ENCODE measurements around the gene GFOD1. TPM values are rescaled to one million over a fixed set of nuclear protein-coding genes. Genes with fewer than 3 reads are reported as not detected.

GFOD1 gene
- polyA plus RNA-seq, 1 of the 3 experiments (the other 2 are of a cell fraction): 1.6 TPM

DNA sequence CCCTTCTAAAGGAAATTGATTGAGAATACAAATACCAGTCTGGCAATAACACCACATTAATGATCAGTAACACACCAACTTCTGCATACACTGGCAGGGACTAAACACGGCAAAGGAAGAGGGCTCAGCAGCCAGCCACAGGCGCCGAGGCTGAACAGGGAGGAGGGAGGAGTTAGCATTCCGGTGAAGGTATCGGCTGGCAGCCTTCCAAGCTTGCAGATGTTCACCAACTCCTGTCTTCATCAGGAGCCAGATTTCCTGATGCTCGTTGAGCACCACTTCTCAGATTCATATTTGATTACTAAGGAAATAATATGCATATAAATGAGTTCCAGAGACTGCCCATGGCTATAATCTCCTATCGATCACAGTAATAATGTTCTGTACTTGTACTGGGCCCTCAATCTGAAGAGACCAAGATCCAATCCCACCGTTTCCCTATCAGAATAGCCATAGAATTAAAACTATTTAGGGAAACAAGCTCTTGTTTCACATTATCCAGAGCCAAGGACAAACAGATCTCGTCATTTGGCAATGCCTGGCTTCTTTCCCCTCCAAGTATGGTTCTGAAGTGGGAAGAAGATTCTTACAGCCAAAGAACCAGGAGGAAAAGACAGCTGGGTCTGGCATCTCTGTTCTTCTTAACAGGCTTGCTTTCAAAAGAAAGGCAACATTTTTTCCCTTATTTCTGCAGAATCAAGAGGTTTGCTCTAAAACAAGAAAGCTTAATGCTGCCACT, 42.2 kb downstream of the GFOD1 start:
- H3K4me2 ChIP-seq: 0 out of 2 replicates have a peak overlapping the region, but pooled peaks have one; percentile 27
- no peak overlapping the region for H3K9ac ChIP-seq
- peaks cover 7 to 35% of the 10 kb centered on the region in 2 experiments; a peak in 2 of 4 replicates for H3K4me1 ChIP-seq (ENCODE audit: control insufficient read depth in 1 of 2, insufficient read depth in 2 of 2, low read depth in 1 of 2, low read length in 1 of 2)
- no peaks in the 10 kb centered on the region for H3K27me3 ChIP-seq (ENCODE audit: insufficient read depth)
- TF ChIP-seq, protein P1, sequence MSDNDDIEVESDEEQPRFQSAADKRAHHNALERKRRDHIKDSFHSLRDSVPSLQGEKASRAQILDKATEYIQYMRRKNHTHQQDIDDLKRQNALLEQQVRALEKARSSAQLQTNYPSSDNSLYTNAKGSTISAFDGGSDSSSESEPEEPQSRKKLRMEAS (IDR thresholded peaks at IDR 0.05; ENCODE audit: low read depth): no peak
- TF ChIP-seq MEF2A (IDR thresholded peaks at IDR 0.05; ENCODE audit: borderline replicate concordance, low read depth): no peak
- no peak for TF ChIP-seq FOXM1 (IDR thresholded peaks at IDR 0.05; ENCODE audit: low read depth)
- peak; percentile 84 for TF ChIP-seq RCOR1 (IDR thresholded peaks at IDR 0.05; ENCODE audit: low read length)
- no peak for TF ChIP-seq NRF1 (IDR thresholded peaks at IDR 0.05; ENCODE audit: low read depth, low read length)
- TF ChIP-seq EP300 (IDR thresholded peaks at IDR 0.05; ENCODE audit: borderline replicate concordance in 1 of 2, low read depth in 1 of 2, low read length in 1 of 2): peak in 1 of 2 experiments; percentile 42; a peak in 1 of 4 replicates
- TF ChIP-seq, protein P2, sequence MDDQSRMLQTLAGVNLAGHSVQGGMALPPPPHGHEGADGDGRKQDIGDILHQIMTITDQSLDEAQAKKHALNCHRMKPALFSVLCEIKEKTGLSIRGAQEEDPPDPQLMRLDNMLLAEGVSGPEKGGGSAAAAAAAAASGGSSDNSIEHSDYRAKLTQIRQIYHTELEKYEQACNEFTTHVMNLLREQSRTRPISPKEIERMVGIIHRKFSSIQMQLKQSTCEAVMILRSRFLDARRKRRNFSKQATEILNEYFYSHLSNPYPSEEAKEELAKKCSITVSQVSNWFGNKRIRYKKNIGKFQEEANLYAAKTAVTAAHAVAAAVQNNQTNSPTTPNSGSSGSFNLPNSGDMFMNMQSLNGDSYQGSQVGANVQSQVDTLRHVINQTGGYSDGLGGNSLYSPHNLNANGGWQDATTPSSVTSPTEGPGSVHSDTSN (IDR thresholded peaks at IDR 0.05): no peak
- no peak for TF ChIP-seq POLR2AphosphoS5 (IDR thresholded peaks at IDR 0.05; ENCODE audit: low read depth, low read length)
- no peak for TF ChIP-seq MXI1 (IDR thresholded peaks at IDR 0.05; ENCODE audit: low read depth, low read length)
- TF ChIP-seq EZH2phosphoT487 (IDR thresholded peaks at IDR 0.05; ENCODE audit: borderline replicate concordance, low read depth): no peak
- no peak for TF ChIP-seq FOXJ3 (CRISPR knock-in tag; IDR thresholded peaks at IDR 0.05)
- TF ChIP-seq, protein P3, sequence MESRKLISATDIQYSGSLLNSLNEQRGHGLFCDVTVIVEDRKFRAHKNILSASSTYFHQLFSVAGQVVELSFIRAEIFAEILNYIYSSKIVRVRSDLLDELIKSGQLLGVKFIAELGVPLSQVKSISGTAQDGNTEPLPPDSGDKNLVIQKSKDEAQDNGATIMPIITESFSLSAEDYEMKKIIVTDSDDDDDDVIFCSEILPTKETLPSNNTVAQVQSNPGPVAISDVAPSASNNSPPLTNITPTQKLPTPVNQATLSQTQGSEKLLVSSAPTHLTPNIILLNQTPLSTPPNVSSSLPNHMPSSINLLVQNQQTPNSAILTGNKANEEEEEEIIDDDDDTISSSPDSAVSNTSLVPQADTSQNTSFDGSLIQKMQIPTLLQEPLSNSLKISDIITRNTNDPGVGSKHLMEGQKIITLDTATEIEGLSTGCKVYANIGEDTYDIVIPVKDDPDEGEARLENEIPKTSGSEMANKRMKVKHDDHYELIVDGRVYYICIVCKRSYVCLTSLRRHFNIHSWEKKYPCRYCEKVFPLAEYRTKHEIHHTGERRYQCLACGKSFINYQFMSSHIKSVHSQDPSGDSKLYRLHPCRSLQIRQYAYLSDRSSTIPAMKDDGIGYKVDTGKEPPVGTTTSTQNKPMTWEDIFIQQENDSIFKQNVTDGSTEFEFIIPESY (IDR thresholded peaks at IDR 0.05; ENCODE audit: borderline replicate concordance, low read depth): no peak
- TF ChIP-seq, protein P4, sequence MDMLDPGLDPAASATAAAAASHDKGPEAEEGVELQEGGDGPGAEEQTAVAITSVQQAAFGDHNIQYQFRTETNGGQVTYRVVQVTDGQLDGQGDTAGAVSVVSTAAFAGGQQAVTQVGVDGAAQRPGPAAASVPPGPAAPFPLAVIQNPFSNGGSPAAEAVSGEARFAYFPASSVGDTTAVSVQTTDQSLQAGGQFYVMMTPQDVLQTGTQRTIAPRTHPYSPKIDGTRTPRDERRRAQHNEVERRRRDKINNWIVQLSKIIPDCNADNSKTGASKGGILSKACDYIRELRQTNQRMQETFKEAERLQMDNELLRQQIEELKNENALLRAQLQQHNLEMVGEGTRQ (IDR thresholded peaks at IDR 0.05; ENCODE audit: borderline replicate concordance, low read depth, low read length): no peak
- peak; percentile 77 for TF ChIP-seq NFIC (IDR thresholded peaks at IDR 0.05; ENCODE audit: borderline replicate concordance)
- no peak for TF ChIP-seq TEAD4 (IDR thresholded peaks at IDR 0.05; ENCODE audit: borderline replicate concordance, insufficient read depth)
- no peak for TF ChIP-seq YY1 (IDR thresholded peaks at IDR 0.05; ENCODE audit: low read depth)
- TF ChIP-seq, protein P5, sequence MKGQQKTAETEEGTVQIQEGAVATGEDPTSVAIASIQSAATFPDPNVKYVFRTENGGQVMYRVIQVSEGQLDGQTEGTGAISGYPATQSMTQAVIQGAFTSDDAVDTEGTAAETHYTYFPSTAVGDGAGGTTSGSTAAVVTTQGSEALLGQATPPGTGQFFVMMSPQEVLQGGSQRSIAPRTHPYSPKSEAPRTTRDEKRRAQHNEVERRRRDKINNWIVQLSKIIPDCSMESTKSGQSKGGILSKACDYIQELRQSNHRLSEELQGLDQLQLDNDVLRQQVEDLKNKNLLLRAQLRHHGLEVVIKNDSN (IDR thresholded peaks at IDR 0.05; ENCODE audit: borderline replicate concordance, low read depth): no peak
- peak; percentile 58 for TF ChIP-seq CHD2 (IDR thresholded peaks at IDR 0.05; ENCODE audit: low read length, partially characterized antibody)
- TF ChIP-seq RXRA (IDR thresholded peaks at IDR 0.05; ENCODE audit: borderline replicate concordance, low read depth): no peak
- TF ChIP-seq GATA2 (CRISPR knock-in tag; IDR thresholded peaks at IDR 0.05): peak; percentile 34; the same call in 1 of the 2 replicates
- no peak for TF ChIP-seq RFX5 (IDR thresholded peaks at IDR 0.05; ENCODE audit: low read length)
- peak; percentile 58 for TF ChIP-seq TCF12 (IDR thresholded peaks at IDR 0.05)
- TF ChIP-seq SMC3 (IDR thresholded peaks at IDR 0.05; ENCODE audit: low read depth, low read length): no peak
- H3F3A ChIP-seq (replicated peaks; ENCODE audit: insufficient read depth): no peaks in the 10 kb centered on the region
- CTCF ChIA-PET: interaction anchor here (0.7 to 1.0 kb wide), 5 partner anchors 9 to 130 kb away, joined by 3 to 5 read pairs (median 3); no protein-coding TSS in a partner anchor
- no peaks in the 10 kb centered on the region for H4K20me1 ChIP-seq (ENCODE audit: insufficient read depth)
- peak overlapping the region; percentile 33 for H2AFZ ChIP-seq (ENCODE audit: low read depth)
- 14% methylated on average over 9 of the region's 9 CpGs for WGBS (ENCODE audit: low lambda C conversion rate)
- POLR2A ChIA-PET: no interaction called here
- H3K4me3 ChIP-seq (ENCODE audit: low read depth in 2 of 2, low read length in 1 of 2): no peak overlapping the region
- no peaks in the 10 kb centered on the region for H3K79me2 ChIP-seq (ENCODE audit: insufficient read depth)
- peak; percentile 71 for DNase-seq
- peak overlapping the region in 1 of 2 experiments; percentile 70; a peak in 1 of 4 replicates for H3K27ac ChIP-seq (ENCODE audit: low read depth in 2 of 2, low read length in 1 of 2)
- H3K9me3 ChIP-seq: no peaks in the 10 kb centered on the region
- no peaks in the 10 kb centered on the region for H3K9me2 ChIP-seq
- no peaks in the 10 kb centered on the region for H3K36me3 ChIP-seq (replicated peaks in 1 of 2; ENCODE audit: control insufficient read depth in 1 of 2, insufficient read depth in 2 of 2, low read length in 1 of 2)
